ENCODE measurements around the gene AHCYL2.

The AHCYL2 gene

GRCh38 chr7:129224251-129225205, at the start of gene AHCYL2:
Gene AHCYL2 (plus strand): TSS chr7:129225030.
- H3K36me3 ChIP-seq (ENCODE audit: control insufficient read depth, insufficient read depth, low read length): no peaks in the 10 kb centered on the region
- H3K27me3 ChIP-seq (ENCODE audit: control insufficient read depth, insufficient read depth, low read length): no peaks in the 10 kb centered on the region
- H3K4me3 ChIP-seq (ENCODE audit: low read depth, low read length): peak within 1 kb of the TSS; percentile 92
- peak within 1 kb of the TSS; percentile 17; the same call in 1 of the 2 replicates for H3K27ac ChIP-seq (ENCODE audit: low read depth, low read length)
- peak within 1 kb of the TSS; percentile 71 for H3K9ac ChIP-seq (ENCODE audit: low read length)
- H3K4me1 ChIP-seq (ENCODE audit: control insufficient read depth, insufficient read depth, low read length): peaks cover 12% of the 10 kb centered on the region; the same call in 1 of the 2 replicates
- no peaks in the 10 kb centered on the region for H3K9me3 ChIP-seq (ENCODE audit: control insufficient read depth, insufficient read depth, low read depth, low read length)

GRCh38 chr7:129176916-129177710, 47.7 kb upstream of the AHCYL2 start:
- Histone ChIP-seq H3K27me3 (ENCODE audit: control insufficient read depth, insufficient read depth, low read length) (no peaks in the 10 kb centered on the region), H3K9me3 (ENCODE audit: control insufficient read depth, insufficient read depth, low read depth, low read length) (peaks cover 6% of the 10 kb centered on the region; the same call in 1 of the 2 replicates)

GRCh38 chr7:129184981-129185670, 39.7 kb upstream of the AHCYL2 start:
- no peak overlapping the region for H3K27ac ChIP-seq (ENCODE audit: low read depth, low read length)

More at GRCh38 chr7:129176916-129177710, 47.7 kb upstream of the AHCYL2 start:
- no peaks in the 10 kb centered on the region for H3K4me1 ChIP-seq (ENCODE audit: control insufficient read depth, insufficient read depth, low read length)
- H3K9ac ChIP-seq (ENCODE audit: low read length): no peak overlapping the region
- no peaks in the 10 kb centered on the region for H3K36me3 ChIP-seq (ENCODE audit: control insufficient read depth, insufficient read depth, low read length)
- H3K4me3 ChIP-seq (ENCODE audit: low read depth, low read length): no peak overlapping the region
- no peak overlapping the region for H3K27ac ChIP-seq (ENCODE audit: low read depth, low read length)

GRCh38 chr7:129186749-129187260, 38.0 kb upstream of the AHCYL2 start:
- H3K9ac ChIP-seq (ENCODE audit: low read length): no peak overlapping the region
- peaks cover 11% of the 10 kb centered on the region for H3K4me1 ChIP-seq (ENCODE audit: control insufficient read depth, insufficient read depth, low read length)
- H3K27me3 ChIP-seq (ENCODE audit: control insufficient read depth, insufficient read depth, low read length): peaks cover 30% of the 10 kb centered on the region
- H3K4me3 ChIP-seq (ENCODE audit: low read depth, low read length): no peak overlapping the region
- H3K27ac ChIP-seq (ENCODE audit: low read depth, low read length): no peak overlapping the region
- no peaks in the 10 kb centered on the region for H3K36me3 ChIP-seq (ENCODE audit: control insufficient read depth, insufficient read depth, low read length)
- no peaks in the 10 kb centered on the region for H3K9me3 ChIP-seq (ENCODE audit: control insufficient read depth, insufficient read depth, low read depth, low read length)

More at GRCh38 chr7:129184981-129185670, 39.7 kb upstream of the AHCYL2 start:
- Histone ChIP-seq H3K4me3 (ENCODE audit: low read depth, low read length) (no peak overlapping the region), H3K9ac (ENCODE audit: low read length) (no peak overlapping the region), H3K4me1 (ENCODE audit: control insufficient read depth, insufficient read depth, low read length) (peaks cover 11% of the 10 kb centered on the region), H3K27me3 (ENCODE audit: control insufficient read depth, insufficient read depth, low read length) (peaks cover 30% of the 10 kb centered on the region), H3K9me3 (ENCODE audit: control insufficient read depth, insufficient read depth, low read depth, low read length) (no peaks in the 10 kb centered on the region), H3K36me3 (ENCODE audit: control insufficient read depth, insufficient read depth, low read length) (no peaks in the 10 kb centered on the region)

- H3K4me3 ChIP-seq (ENCODE audit: low read depth, low read length): peak overlapping the region; percentile 88
- H3K27ac ChIP-seq (ENCODE audit: low read depth, low read length): no peak overlapping the region
- H3K27me3 ChIP-seq (ENCODE audit: control insufficient read depth, insufficient read depth, low read length): peaks cover 30% of the 10 kb centered on the region
- no peaks in the 10 kb centered on the region for H3K36me3 ChIP-seq (ENCODE audit: control insufficient read depth, insufficient read depth, low read length)
- peaks cover 11% of the 10 kb centered on the region for H3K4me1 ChIP-seq (ENCODE audit: control insufficient read depth, insufficient read depth, low read length)
- H3K9ac ChIP-seq (ENCODE audit: low read length): peak overlapping the region; percentile 82
- no peaks in the 10 kb centered on the region for H3K9me3 ChIP-seq (ENCODE audit: control insufficient read depth, insufficient read depth, low read depth, low read length)
Measured at GRCh38 chr7:129187681-129188371, 37.0 kb upstream of the AHCYL2 start.

- Histone ChIP-seq H3K36me3 (ENCODE audit: control insufficient read depth, insufficient read depth, low read length) (no peaks in the 10 kb centered on the region), H3K4me1 (ENCODE audit: control insufficient read depth, insufficient read depth, low read length) (peaks cover 11% of the 10 kb centered on the region), H3K27me3 (ENCODE audit: control insufficient read depth, insufficient read depth, low read length) (peaks cover 30% of the 10 kb centered on the region), H3K9me3 (ENCODE audit: control insufficient read depth, insufficient read depth, low read depth, low read length) (no peaks in the 10 kb centered on the region), H3K27ac (ENCODE audit: low read depth, low read length) (peak within 1 kb of the TSS; percentile 82), H3K4me3 (ENCODE audit: low read depth, low read length) (peak within 1 kb of the TSS; percentile 88), H3K9ac (ENCODE audit: low read length) (peak within 1 kb of the TSS; percentile 82)
Measured at GRCh38 chr7:129188372-129188891, 36.4 kb upstream of the AHCYL2 start, which contains the start of gene SMO. Gene SMO (plus strand): TSS chr7:129188633. CDS start chr7:129189152, 519 bp downstream.

GRCh38 chr7:129188892-129189660, 35.8 kb upstream of the AHCYL2 start:
- peak overlapping the region; percentile 88 for H3K4me3 ChIP-seq (ENCODE audit: low read depth, low read length)
- peaks cover 30% of the 10 kb centered on the region for H3K27me3 ChIP-seq (ENCODE audit: control insufficient read depth, insufficient read depth, low read length)
- H3K9ac ChIP-seq (ENCODE audit: low read length): peak overlapping the region; percentile 82
- peak overlapping the region; percentile 82 for H3K27ac ChIP-seq (ENCODE audit: low read depth, low read length)
- no peaks in the 10 kb centered on the region for H3K9me3 ChIP-seq (ENCODE audit: control insufficient read depth, insufficient read depth, low read depth, low read length)
- H3K36me3 ChIP-seq (ENCODE audit: control insufficient read depth, insufficient read depth, low read length): no peaks in the 10 kb centered on the region
- H3K4me1 ChIP-seq (ENCODE audit: control insufficient read depth, insufficient read depth, low read length): peaks cover 11% of the 10 kb centered on the region

GRCh38 chr7:129189661-129190310, 35.0 kb upstream of the AHCYL2 start:
- Histone ChIP-seq H3K4me3 (ENCODE audit: low read depth, low read length) (peak overlapping the region; percentile 88), H3K27ac (ENCODE audit: low read depth, low read length) (no peak overlapping the region), H3K27me3 (ENCODE audit: control insufficient read depth, insufficient read depth, low read length) (peaks cover 30% of the 10 kb centered on the region)

GRCh38 chr7:129191272-129191671, 33.6 kb upstream of the AHCYL2 start:
- Histone ChIP-seq H3K4me3 (ENCODE audit: low read depth, low read length) (no peak overlapping the region), H3K27ac (ENCODE audit: low read depth, low read length) (no peak overlapping the region), H3K36me3 (ENCODE audit: control insufficient read depth, insufficient read depth, low read length) (no peaks in the 10 kb centered on the region), H3K9ac (ENCODE audit: low read length) (no peak overlapping the region), H3K9me3 (ENCODE audit: control insufficient read depth, insufficient read depth, low read depth, low read length) (0 out of 2 replicates have a peak, but pooled peaks cover 2% of the 10 kb centered on the region), H3K27me3 (ENCODE audit: control insufficient read depth, insufficient read depth, low read length) (peaks cover 28% of the 10 kb centered on the region), H3K4me1 (ENCODE audit: control insufficient read depth, insufficient read depth, low read length) (peaks cover 11% of the 10 kb centered on the region)

More at GRCh38 chr7:129189661-129190310, 35.0 kb upstream of the AHCYL2 start:
- no peaks in the 10 kb centered on the region for H3K9me3 ChIP-seq (ENCODE audit: control insufficient read depth, insufficient read depth, low read depth, low read length)
- H3K36me3 ChIP-seq (ENCODE audit: control insufficient read depth, insufficient read depth, low read length): no peaks in the 10 kb centered on the region
- H3K9ac ChIP-seq (ENCODE audit: low read length): peak overlapping the region; percentile 82
- H3K4me1 ChIP-seq (ENCODE audit: control insufficient read depth, insufficient read depth, low read length): peaks cover 11% of the 10 kb centered on the region

Measured in HUES6 (cell line).